ENCODE measurements around the gene ZNF398.

DNA sequence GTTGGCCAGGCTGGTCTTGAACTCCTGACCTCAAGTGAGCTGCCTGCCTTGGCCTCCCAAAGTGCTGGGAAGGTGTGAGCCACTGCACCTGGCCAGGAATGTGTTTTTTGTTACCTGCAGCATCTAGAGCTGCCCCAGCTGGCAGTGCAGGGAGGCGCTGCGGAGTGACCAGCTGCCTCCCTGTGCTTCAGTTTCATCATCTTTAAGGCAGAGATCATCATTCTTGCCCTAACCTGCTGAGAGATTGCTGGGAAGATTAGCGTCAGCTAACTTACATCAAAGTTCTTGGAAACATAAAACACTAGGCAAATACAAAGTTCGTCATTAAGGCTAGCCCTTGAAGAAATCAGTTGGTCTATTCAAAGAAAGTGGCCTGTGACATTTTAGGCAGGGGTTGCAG lies 50.4 kb downstream of the ZNF398 start:
- TF ChIP-seq POLR2AphosphoS5 (IDR thresholded peaks at IDR 0.05) (no peak), POLR2A (IDR thresholded peaks at IDR 0.05) (no peak)
